IPS-15b (cell line): ENCODE results near the gene AP3D1.
"Not testable (repeated sequence)": the region's sequence is repeated elsewhere in the genome, so short reads cannot be mapped to it uniquely, and the experiment has no call there.

Experiments
- H3K27me3 ChIP-seq: one replicate; pipeline ENCODE4 v1.6.1; 2013; ENCODE audit warnings: low read length; ENCODE audit not compliant: control insufficient read depth, insufficient read depth
- H3K36me3 ChIP-seq: one replicate; pipeline ENCODE4 v1.6.1; 2013; ENCODE audit warnings: low read length; ENCODE audit not compliant: control insufficient read depth, insufficient read depth
- H3K4me1 ChIP-seq: one replicate; pipeline ENCODE4 v1.6.1; 2013; ENCODE audit warnings: mild to moderate bottlenecking, low read length; ENCODE audit not compliant: control insufficient read depth, insufficient read depth
- H3K4me3 ChIP-seq: one replicate; pipeline ENCODE4 v1.5.1; 2013; ENCODE audit warnings: low read depth, low read length
- H3K9ac ChIP-seq: one replicate; pipeline ENCODE4 v1.6.1; 2013; ENCODE audit warnings: low read depth, mild to moderate bottlenecking, low read length
- H3K9me3 ChIP-seq: one replicate; pipeline ENCODE4 v1.6.1; 2013; ENCODE audit warnings: mild to moderate bottlenecking, low read length; ENCODE audit not compliant: control insufficient read depth, insufficient read depth

Gene AP3D1

DNA sequence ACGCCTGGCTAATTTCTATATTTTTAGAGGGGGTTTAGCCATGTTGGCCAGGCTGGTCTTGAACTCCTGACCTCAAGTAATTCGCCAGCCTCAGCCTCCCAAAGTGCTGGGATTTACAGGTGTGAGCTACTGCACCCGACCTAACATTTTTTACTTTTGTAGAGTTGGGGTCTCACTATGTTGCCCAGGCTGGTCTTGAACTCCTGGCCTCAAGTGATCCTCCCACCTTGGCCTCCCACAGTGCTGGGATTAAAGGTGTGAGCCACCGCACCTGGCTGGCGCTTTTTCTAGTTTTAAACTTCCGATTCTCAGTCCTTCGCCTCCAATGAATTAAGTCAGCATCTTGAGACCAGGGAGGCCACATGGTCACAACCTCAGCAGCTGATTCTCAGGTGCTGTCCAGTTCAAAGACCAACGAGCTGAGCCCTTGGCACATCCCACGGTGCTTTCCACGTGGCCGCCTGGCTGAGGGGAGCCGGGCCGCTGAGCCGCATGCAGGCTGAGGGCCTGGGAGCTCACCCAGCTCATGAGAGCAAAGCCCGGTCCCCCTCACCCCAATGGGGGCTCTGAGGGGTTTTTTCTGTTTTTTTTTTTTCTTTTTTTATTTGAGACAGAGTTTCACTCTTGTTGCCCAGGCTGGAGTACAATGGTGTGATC, 9.1 kb downstream of the AP3D1 start:
- H3K4me3 ChIP-seq, result no peak overlapping the region
- H3K4me1 ChIP-seq, result no peaks in the 10 kb centered on the region
- H3K9ac ChIP-seq, result no peak overlapping the region
- H3K9me3 ChIP-seq, result no peaks in the 10 kb centered on the region
- peaks cover 17% of the 10 kb centered on the region for H3K36me3 ChIP-seq
- no peaks in the 10 kb centered on the region for H3K27me3 ChIP-seq

DNA sequence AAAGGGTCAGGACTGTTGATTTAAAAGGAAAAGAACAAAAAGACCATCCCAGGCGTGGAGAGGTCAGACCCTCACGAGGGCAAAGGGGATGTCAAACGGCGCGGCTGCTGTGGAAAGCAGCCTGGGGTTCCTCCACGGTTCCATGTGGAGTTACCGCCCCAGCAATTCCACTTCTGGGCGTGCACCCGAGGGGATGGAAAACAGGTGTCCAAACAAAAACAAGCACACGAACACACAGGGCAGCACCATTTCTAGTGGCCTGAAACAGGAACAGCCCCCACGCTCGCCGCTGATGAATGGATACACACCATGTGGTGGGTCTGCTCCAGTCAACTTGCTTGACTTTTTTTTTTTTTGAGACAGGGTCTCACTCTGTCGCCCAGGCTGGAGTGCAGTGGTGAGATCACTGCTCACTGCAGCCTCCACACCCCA, 11.2 kb downstream of the AP3D1 start:
- H3K4me3 ChIP-seq, result no peak overlapping the region
- no peak overlapping the region for H3K9ac ChIP-seq
- H3K9me3 ChIP-seq, result no peaks in the 10 kb centered on the region
- no peaks in the 10 kb centered on the region for H3K4me1 ChIP-seq
- H3K27me3 ChIP-seq, result no peaks in the 10 kb centered on the region
- peaks cover 27% of the 10 kb centered on the region for H3K36me3 ChIP-seq

DNA sequence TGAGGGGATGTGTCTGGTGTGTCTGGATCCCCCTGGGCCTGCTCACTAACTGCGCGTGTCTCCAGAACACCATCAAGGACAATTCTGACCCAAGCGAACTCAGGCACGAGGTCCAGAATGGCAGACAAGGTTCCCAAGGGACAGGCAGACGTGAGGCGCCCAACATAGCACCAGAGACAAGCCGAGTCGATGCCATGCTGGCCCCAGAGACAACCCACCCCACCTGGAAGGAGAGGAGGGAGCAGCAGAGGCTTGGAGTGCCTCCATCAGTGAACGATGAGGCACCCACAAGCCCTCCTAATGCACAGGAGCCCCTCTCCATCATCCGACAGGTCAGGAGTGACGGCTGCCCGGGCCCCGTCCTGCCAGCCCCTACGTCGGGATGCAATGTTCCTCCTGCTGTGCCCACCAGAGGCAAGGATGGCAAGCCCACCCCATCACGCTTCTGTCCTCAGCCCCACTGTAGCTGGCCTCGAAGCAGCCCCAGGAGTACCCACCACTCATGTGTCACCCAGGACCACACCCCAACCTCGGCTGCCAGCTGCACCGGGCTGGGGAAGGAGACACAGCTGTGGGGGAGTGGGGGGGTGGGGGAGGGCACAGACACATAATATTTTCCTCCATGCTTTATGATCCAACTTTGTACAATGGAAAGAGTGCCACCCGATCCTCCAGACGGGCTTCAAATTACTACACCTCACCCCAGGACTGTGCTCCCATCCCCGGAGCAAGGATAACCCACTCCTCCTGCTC, 11.8 kb downstream of the AP3D1 start:
- peaks cover 27% of the 10 kb centered on the region for H3K36me3 ChIP-seq
- H3K27me3 ChIP-seq, result no peaks in the 10 kb centered on the region
- no peaks in the 10 kb centered on the region for H3K4me1 ChIP-seq
- H3K9me3 ChIP-seq, result no peaks in the 10 kb centered on the region
- no peak overlapping the region for H3K9ac ChIP-seq
- H3K4me3 ChIP-seq, result no peak overlapping the region

DNA sequence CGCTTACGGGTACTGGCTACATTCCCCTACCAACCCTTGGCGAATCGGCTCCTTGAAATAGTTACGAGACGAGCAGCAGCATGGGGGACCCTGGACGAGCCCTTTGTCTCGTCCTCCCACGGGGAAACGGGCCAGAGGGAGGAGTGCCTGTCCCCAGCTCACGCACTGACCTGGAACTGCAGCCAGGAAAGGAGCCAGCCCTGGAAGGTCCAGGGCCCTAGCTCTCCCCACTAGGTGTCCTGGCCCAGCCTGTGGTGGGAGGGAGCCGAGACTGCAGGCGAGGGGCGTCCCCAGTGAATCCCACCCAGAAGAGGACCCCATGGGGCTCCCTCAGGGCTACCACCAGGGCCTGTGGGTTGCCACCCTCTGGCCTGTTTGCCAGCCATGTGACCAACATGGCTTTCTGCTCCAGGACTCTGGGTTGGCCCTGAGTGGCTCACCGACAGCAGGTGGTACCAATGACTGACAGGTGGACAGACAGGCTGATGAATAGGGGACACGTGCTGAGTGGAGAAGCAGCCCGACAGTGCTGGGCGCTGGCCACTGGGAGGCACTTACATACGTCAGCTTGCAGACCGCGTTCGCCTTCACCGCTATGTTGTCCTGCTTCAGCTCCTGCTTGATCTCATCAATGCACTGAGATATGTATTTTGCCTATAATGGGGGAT, 13.2 kb downstream of the AP3D1 start:
- H3K36me3 ChIP-seq, result peaks cover 28% of the 10 kb centered on the region
- no peak overlapping the region for H3K9ac ChIP-seq
- H3K4me3 ChIP-seq, result no peak overlapping the region
- H3K27me3 ChIP-seq, result no peaks in the 10 kb centered on the region
- H3K4me1 ChIP-seq, result no peaks in the 10 kb centered on the region
- H3K9me3 ChIP-seq, result no peaks in the 10 kb centered on the region

DNA sequence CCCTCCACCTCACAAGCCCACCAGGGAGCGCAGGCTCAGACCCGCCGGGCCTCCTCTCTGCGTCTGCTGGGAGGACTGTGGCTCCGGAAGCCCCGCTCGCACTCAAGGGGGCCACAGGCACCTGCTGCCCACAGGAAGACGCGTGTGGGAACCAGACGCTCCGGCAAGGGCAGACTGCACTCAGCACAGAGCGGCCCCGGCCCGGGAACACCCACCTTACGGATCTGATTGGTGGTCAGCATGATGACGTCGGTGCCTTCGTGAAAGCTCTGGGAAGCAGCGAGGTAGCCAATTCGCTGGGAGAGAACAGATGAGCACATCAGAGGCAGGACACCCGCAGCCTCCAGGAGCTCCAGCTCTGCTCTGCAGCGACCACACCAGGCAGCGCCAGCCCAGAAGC, 14.6 kb downstream of the AP3D1 start:
- Histone ChIP-seq H3K36me3 (peaks cover 42% of the 10 kb centered on the region), H3K9me3 (no peaks in the 10 kb centered on the region), H3K4me3 (no peak overlapping the region), H3K4me1 (no peaks in the 10 kb centered on the region), H3K27me3 (no peaks in the 10 kb centered on the region), H3K9ac (no peak overlapping the region)

DNA sequence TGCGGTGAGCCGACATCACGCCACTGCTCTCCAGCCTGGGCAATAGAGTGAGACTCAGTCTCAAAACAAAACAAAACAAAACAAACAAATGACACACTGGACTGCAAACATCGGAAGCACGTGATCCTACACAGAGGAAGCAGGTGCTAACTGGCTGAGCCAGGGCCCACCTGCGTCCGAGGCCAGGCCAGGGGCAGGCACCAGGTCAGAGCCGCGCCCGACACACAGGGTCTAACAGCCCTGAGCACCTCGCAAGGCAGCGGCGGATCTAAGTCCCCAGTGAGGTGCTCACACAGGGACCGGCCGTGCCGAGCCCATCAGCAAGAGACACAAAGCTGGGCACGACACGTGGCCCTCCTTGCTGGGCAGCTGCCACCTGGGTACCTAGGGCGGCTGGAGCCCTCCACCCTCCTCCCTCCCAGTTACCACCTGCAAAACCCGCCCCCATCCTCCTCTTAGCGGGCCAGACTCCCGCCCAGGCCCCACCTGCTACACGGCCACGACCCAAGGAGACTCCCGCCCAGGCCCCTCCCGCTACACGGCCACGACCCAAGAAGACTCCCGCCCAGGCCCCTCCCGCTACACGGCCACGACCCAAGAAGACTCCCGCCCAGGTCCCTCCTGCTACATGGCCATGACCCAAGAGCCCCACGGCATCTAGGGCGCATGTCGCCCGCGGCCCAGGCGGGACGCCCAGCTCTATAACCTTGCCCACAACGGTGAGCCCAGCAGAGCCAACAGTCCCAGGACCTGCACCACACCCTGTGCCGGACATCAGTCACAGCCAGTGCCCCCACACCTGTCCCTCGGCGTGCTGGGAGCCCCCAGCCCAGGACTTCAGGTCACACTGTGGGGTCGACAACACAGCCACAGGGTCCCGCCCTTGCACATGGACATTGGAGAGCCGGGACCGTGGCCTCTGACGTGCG, 15.6 kb downstream of the AP3D1 start:
- Histone ChIP-seq H3K4me1 (no peaks in the 10 kb centered on the region), H3K4me3 (no peak overlapping the region), H3K36me3 (peaks cover 51% of the 10 kb centered on the region), H3K9ac (no peak overlapping the region), H3K9me3 (no peaks in the 10 kb centered on the region), H3K27me3 (no peaks in the 10 kb centered on the region)

DNA sequence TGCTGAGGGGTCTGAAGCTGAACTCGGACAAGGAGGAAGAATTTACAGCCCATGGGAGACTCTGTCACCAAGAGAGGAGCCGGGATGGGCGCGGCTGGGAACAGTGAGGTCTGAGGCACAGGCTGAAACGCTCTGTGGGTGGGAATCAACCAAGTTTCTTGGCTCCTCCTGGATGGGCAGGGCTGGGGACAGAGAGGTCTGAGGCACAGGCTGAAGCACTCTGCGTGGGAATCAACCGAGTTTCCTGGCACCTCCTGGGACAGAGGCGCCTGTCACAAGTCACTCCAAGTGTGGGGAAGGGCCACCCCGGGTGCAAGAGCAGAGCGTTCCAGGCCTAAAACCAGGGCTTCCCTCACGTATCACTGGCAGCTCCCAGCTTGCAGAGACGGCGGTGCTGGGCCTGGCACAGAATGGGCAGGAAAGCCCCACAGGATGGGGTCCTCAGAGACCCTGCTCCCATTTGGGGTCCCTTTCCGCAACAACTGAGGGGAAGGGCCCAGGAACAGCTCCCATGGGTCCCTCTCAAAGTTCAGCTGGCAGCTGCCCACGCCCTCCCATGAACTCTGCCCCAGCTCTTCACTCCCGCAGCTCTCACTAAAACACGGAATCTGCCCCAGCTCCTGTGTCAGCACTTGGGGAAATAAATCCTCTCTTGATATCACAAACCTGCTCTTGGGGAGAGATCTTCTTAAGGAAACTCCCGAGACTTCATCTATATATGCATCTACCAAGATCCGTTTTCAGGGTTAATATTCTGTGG, 18.5 kb downstream of the AP3D1 start:
- peaks cover 61% of the 10 kb centered on the region for H3K36me3 ChIP-seq
- no peak overlapping the region for H3K4me3 ChIP-seq
- no peak overlapping the region for H3K9ac ChIP-seq
- no peaks in the 10 kb centered on the region for H3K4me1 ChIP-seq
- no peaks in the 10 kb centered on the region for H3K9me3 ChIP-seq
- H3K27me3 ChIP-seq, result no peaks in the 10 kb centered on the region

DNA sequence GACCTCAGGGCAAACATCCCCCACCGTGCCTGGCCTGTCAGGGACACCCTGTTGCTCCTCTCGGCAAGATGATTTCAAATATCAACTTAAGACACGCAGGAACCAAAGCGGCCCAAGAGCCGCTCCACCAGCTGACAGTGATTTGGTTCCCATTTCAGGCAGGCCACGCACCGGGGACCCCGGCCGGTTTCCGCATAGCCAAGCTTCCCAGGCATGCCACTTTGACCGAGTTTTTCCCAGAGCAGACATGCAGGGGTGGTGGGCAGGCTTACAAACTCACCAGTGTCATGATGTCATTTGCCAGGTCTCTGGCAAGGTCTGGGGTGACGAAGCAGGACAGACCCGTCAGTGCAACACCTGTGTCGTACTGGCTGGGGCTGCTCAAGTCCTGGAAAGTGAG, 19.2 kb downstream of the AP3D1 start:
- H3K27me3 ChIP-seq, result no peaks in the 10 kb centered on the region
- no peak overlapping the region for H3K9ac ChIP-seq
- H3K9me3 ChIP-seq, result no peaks in the 10 kb centered on the region
- peaks cover 64% of the 10 kb centered on the region for H3K36me3 ChIP-seq
- no peak overlapping the region for H3K4me3 ChIP-seq
- H3K4me1 ChIP-seq, result no peaks in the 10 kb centered on the region

DNA sequence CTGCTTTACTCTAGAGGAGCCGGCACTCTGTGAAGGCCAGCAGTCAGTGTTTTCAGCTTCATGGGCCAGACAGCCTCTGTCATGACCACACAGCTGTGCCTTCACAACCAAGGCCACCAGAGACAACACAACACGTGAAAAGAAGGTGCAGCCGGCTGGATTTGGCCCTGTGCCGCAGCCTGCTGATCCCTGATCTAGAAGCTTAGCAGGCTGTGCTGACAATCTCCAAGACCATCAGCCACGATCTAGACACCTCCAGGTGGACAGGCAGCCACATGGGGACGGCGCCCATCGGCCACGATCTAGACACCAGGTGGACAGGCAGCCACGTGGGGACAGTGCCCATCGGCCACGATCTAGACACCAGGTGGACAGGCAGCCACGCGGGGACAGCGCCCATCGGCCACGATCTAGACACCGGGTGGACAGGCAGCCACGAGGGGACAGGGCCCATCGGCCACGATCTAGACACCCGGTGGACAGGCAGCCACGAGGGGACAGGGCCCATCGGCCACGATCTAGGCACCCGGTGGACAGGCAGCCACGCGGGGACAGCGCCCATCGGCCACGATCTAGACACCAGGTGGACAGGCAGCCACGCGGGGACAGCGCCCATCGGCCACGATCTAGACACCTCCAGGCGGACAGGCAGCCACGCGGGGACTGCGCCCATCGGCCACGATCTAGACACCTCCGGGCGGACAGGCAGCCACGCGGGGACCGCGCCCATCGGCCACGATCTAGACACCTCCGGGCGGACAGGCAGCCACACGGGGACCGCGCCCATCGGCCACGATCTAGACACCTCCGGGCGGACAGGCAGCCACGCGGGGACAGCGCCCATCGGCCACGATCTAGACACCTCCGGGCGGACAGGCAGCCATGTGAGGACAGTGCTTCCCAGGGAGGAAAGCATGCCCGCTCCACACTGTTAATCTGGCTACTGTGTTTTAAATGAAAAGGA, 20.1 kb downstream of the AP3D1 start:
- H3K9ac ChIP-seq, H3K4me1 ChIP-seq, H3K9me3 ChIP-seq, H3K4me3 ChIP-seq, H3K27me3 ChIP-seq: not testable (repeated sequence)
- H3K36me3 ChIP-seq, result peaks cover 63% of the 10 kb centered on the region
